ENCODE data around the gene MAP3K19. TPM values are rescaled to one million over a fixed set of nuclear protein-coding genes. Genes with fewer than 3 reads are reported as not detected.

Gene MAP3K19
- total RNA-seq, 1 experiment from 2014 or later = not detected

GRCh38 chr2:135072125-135072997, 25.1 kb upstream of the MAP3K19 start:
- POLR2A ChIA-PET (ENCODE audit: unreplicated experiment) = no interaction called here

DNA sequence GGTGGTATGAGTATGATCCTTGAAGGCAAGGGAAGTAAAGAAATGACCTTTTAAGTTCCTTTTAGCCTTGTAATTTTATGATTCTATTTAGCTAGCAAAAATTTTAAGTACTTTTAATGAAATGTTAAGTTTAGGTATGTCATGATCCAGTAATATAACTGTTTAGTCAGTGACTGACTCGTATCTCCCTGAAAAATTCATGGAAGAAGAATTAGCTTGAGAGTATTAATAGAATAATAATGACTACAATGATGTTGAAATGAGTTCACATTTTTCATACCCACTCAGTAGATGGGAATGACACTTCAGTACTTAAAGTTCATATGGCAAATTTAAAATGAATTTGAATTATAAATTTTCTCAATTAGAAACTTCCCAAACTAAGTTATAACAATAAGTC, 19.5 kb upstream of the MAP3K19 start:
- DNase-seq (no peak), ATAC-seq (peak; percentile 37; the same call in 1 of the 2 replicates)
- Histone ChIP-seq H3K4me3 (ENCODE audit: low read length) (no peak overlapping the region), H3K27ac (ENCODE audit: low read length) (no peak overlapping the region), H3K36me3 (ENCODE audit: low read depth, low read length) (peaks cover 76% of the 10 kb centered on the region), H3K27me3 (ENCODE audit: low read length) (no peaks in the 10 kb centered on the region), H3F3A (ENCODE audit: low read length, unreplicated experiment) (no peaks in the 10 kb centered on the region), H3K9me3 (ENCODE audit: low read length) (peaks cover 24% of the 10 kb centered on the region; the same call in 1 of the 2 replicates), H2AFZ (ENCODE audit: low read length) (no peak overlapping the region), H3K9ac (ENCODE audit: low read length) (no peak overlapping the region), H3K79me2 (ENCODE audit: low read length) (peaks cover 80% of the 10 kb centered on the region), H4K20me1 (ENCODE audit: low read length) (no peaks in the 10 kb centered on the region), H3K4me2 (ENCODE audit: low read length) (no peak overlapping the region), H3K4me1 (ENCODE audit: insufficient read depth, low read length) (no peaks in the 10 kb centered on the region), H3K9me2 (replicated peaks; ENCODE audit: low read length) (no peaks in the 10 kb centered on the region)
- BruUV-seq (replicated peaks) = no TSS peak
- ChIA-PET POLR2A (ENCODE audit: unreplicated experiment) (no interaction called here), CTCF (no interaction called here)
- intact Hi-C loops (cut with micrococcal nuclease) = no loop called here
- no peak for TF ChIP-seq EZH2 (IDR thresholded peaks at IDR 0.05; ENCODE audit: low read length, unreplicated experiment)
- TF ChIP-seq EZH2phosphoT487 (IDR thresholded peaks at IDR 0.05; ENCODE audit: borderline replicate concordance, low read length) = no peak
- TF ChIP-seq, protein P1, sequence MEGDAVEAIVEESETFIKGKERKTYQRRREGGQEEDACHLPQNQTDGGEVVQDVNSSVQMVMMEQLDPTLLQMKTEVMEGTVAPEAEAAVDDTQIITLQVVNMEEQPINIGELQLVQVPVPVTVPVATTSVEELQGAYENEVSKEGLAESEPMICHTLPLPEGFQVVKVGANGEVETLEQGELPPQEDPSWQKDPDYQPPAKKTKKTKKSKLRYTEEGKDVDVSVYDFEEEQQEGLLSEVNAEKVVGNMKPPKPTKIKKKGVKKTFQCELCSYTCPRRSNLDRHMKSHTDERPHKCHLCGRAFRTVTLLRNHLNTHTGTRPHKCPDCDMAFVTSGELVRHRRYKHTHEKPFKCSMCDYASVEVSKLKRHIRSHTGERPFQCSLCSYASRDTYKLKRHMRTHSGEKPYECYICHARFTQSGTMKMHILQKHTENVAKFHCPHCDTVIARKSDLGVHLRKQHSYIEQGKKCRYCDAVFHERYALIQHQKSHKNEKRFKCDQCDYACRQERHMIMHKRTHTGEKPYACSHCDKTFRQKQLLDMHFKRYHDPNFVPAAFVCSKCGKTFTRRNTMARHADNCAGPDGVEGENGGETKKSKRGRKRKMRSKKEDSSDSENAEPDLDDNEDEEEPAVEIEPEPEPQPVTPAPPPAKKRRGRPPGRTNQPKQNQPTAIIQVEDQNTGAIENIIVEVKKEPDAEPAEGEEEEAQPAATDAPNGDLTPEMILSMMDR (conservative IDR thresholded peaks at IDR 0.05; ENCODE audit: low read depth, low read length) = no peak

More at GRCh38 chr2:135072125-135072997, 25.1 kb upstream of the MAP3K19 start:
- Histone ChIP-seq H2AFZ (ENCODE audit: low read length) (no peak overlapping the region), H4K20me1 (ENCODE audit: low read length) (no peaks in the 10 kb centered on the region), H3K9me2 (replicated peaks; ENCODE audit: low read length) (no peaks in the 10 kb centered on the region), H3K9me3 (ENCODE audit: low read length) (peaks cover 40% of the 10 kb centered on the region), H3K4me3 (ENCODE audit: low read length) (no peak overlapping the region; the same call in 1 of the 2 replicates), H3K79me2 (ENCODE audit: low read length) (peaks cover 50% of the 10 kb centered on the region), H3K9ac (ENCODE audit: low read length) (no peak overlapping the region), H3K4me2 (ENCODE audit: low read length) (no peak overlapping the region), H3K4me1 (ENCODE audit: insufficient read depth, low read length) (peaks cover 8% of the 10 kb centered on the region; the same call in 1 of the 2 replicates), H3F3A (ENCODE audit: low read length, unreplicated experiment) (no peaks in the 10 kb centered on the region), H3K36me3 (ENCODE audit: low read depth, low read length) (peaks cover 65% of the 10 kb centered on the region), H3K27me3 (ENCODE audit: low read length) (no peaks in the 10 kb centered on the region), H3K27ac (ENCODE audit: low read length) (no peak overlapping the region)
- CTCF ChIA-PET = no interaction called here
- ATAC-seq (no peak), DNase-seq (no peak)
- no TSS peak for BruUV-seq (replicated peaks)
- TF ChIP-seq EZH2phosphoT487 (IDR thresholded peaks at IDR 0.05; ENCODE audit: borderline replicate concordance, low read length) = no peak
- TF ChIP-seq, protein P1 (conservative IDR thresholded peaks at IDR 0.05; ENCODE audit: low read depth, low read length) = no peak
- intact Hi-C loops (cut with micrococcal nuclease) = no loop called here

DNA sequence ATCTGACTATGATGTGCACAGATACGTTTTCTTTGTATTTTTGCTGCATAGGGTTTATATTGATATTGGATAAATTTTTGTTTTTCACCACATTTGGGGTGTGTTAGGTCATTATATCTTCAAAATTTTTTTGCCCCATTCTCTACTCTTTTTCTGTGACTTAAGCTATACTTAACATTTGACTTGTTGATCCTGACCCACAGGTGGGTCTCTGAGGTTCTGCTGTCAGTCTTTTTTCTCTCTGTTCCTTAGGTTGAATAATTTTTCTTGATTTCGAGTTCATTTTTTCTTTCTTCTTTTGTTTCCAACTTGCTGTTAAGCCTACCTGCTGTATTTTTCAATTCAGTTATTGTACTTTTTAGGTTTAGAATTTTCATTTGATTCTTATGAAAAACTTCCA, 16.9 kb upstream of the MAP3K19 start:
- no peak overlapping the region for H2AFZ ChIP-seq (ENCODE audit: low read length)
- DNase-seq (no peak), ATAC-seq (no peak)
- H3K4me1 ChIP-seq (ENCODE audit: insufficient read depth, low read length) = no peaks in the 10 kb centered on the region
- H3K4me3 ChIP-seq (ENCODE audit: low read length) = no peak overlapping the region
- no peak overlapping the region for H3K4me2 ChIP-seq (ENCODE audit: low read length)
- H3K27me3 ChIP-seq (ENCODE audit: low read length) = no peaks in the 10 kb centered on the region
- no peaks in the 10 kb centered on the region for H3F3A ChIP-seq (ENCODE audit: low read length, unreplicated experiment)
- H3K9ac ChIP-seq (ENCODE audit: low read length) = no peak overlapping the region
- peaks cover 62% of the 10 kb centered on the region for H3K36me3 ChIP-seq (ENCODE audit: low read depth, low read length)
- H3K9me3 ChIP-seq (ENCODE audit: low read length) = peaks cover 5% of the 10 kb centered on the region; the same call in 1 of the 2 replicates
- no peak overlapping the region for H3K27ac ChIP-seq (ENCODE audit: low read length)
- no TSS peak for BruUV-seq (replicated peaks)
- no peaks in the 10 kb centered on the region for H4K20me1 ChIP-seq (ENCODE audit: low read length)
- TF ChIP-seq EZH2 (IDR thresholded peaks at IDR 0.05; ENCODE audit: low read length, unreplicated experiment) = no peak
- TF ChIP-seq, protein P1 (conservative IDR thresholded peaks at IDR 0.05; ENCODE audit: low read depth, low read length) = no peak
- TF ChIP-seq EZH2phosphoT487 (IDR thresholded peaks at IDR 0.05; ENCODE audit: borderline replicate concordance, low read length) = no peak
- intact Hi-C loops (cut with micrococcal nuclease) = no loop called here
- ChIA-PET POLR2A (ENCODE audit: unreplicated experiment) (no interaction called here), CTCF (no interaction called here)
- peaks cover 79% of the 10 kb centered on the region for H3K79me2 ChIP-seq (ENCODE audit: low read length)
- H3K9me2 ChIP-seq (replicated peaks; ENCODE audit: low read length) = no peaks in the 10 kb centered on the region
